GM18511 (cell line): Measurements from ENCODE around the gene SEC11A.
A peak's percentile ranks its signal among the peaks of the same experiment; 100 is the strongest.

Experiments
- ATAC-seq: cut with Tn5 transposase; IDR thresholded peaks from one replicate; pipeline ENCODE4 v1.9.1; 2021; ENCODE audit warnings: mild to moderate bottlenecking, moderate library complexity; ENCODE audit not compliant: unreplicated experiment

The SEC11A gene

DNA sequence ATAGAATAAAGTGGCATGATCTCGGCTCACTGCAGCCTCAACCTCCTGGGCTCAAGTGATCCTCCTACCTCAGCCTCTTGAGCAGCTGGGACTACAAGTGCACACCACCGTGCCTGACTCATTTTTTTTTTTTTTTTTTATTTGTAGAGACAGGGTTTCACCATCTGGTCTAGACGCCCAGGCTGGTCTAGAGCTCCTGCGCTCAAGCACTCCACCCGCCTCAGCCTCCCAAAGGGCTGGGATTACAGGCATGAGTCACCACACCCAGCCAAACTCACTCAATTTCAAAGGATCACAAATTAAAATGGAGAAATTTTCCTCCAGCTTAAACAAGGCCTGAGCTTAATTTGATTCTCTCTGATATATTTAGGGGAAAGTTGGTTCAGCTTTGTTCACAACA is 30.6 kb downstream of the SEC11A start:
- ATAC-seq: no peak

DNA sequence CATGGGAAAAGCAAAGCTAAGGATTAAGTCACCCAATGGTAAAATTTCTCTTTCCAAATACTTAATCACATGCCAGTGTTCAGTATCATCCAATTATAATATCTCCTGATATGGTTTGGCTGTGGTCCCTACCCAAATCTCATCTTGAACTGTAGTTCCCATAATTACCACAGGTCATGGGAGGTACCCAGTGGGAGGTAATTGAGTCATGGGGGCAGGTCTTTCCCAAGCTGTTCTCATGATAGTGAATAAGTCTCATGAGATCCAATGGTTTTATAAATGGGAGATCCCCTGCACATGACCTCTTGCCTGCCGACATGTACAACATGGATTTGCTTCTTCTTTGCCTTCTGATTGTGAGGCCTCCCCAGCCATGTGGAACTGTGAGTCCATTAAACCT is 31.8 kb downstream of the SEC11A start:
- ATAC-seq: no peak

DNA sequence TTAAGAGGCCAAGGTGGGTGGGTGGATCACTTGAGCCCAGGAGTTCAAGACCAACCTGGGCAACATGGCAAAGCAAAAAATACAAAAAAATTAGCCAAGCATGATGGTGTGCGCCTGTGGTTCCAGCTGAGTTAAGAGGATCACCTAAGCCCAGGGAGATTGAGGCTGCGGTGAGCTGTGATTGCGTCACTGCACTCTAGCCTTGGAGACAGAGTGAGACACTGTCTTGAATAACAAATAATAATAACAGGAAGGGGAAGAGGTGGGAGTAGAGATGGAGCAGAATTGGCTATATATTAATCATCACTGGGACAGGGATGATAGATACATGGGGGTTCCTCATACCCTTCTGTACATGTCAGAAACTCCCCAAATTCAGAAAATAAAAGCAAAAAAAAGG is 34.1 kb downstream of the SEC11A start:
- ATAC-seq: no peak

DNA sequence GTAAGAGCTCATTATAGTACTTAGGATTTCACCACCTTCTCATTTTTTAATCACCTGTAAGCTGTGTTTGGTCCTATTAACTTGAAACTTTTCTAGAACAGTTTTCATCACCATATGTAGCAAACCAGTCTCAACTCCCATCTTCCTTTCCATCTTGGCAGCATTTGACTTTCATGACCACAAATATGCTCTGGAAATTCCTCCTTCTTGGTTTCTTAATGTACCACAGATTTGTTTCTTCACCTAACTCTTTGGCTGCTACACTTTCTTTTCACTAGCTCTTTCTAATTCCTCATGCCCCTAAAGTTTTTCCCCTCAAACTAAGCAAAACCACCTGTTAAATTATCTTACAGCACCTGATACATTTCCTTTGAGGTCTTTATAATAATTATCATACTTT is 44.7 kb downstream of the SEC11A start:
- ATAC-seq: no peak

DNA sequence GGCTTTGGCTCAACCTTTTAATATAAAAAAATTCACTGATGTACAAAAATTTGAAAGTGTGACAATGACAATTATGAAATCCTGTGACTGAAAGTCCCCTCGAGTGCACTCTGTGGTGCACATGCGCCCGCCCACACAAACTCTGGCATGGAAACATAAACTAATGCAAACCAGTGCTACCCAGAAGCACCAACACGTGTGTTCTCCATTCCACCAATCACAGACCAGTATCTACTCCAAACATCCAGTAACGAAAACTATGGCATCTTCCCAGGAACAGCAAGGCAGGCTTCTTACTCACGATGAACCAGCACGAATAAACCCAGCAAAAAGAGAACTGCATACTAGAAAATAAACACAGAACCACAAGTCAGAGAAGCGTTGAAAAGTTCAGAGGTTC is 46.2 kb downstream of the SEC11A start:
- no peak for ATAC-seq

DNA sequence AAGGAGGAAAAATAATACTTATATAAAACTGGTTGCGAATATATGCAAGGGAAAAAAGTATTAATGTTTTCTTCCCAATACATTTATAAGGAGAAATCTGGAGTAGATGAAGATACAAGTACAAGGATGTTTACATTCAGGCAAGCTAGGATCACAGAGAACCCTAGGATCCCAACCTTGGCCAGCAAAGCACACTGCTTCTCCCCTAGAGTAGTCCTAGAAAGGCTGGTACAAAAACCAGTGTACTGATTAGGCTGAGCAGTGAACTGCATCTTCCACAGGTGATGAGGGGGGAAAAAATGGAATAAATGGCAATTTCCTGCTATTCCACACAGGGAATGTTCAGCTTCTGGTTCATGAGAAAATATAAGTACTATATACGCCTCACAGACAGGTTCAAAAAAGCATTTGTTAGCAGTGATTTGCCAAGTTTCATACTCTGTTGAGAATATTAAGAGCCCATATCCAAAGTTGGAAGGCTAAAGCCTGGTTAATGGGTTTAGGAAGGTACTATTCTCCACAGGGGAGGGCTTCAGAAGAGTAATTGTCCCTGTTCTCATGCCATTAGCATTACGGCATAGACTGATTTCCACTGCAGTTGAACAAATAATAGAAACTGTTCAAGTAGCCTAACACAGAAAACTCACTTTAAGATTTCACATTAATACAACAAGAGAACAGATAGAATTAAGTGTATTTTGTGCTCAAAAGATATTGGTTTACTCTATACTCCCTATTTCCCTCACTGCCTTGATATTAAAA is 47.5 kb downstream of the SEC11A start:
- no peak for ATAC-seq

DNA sequence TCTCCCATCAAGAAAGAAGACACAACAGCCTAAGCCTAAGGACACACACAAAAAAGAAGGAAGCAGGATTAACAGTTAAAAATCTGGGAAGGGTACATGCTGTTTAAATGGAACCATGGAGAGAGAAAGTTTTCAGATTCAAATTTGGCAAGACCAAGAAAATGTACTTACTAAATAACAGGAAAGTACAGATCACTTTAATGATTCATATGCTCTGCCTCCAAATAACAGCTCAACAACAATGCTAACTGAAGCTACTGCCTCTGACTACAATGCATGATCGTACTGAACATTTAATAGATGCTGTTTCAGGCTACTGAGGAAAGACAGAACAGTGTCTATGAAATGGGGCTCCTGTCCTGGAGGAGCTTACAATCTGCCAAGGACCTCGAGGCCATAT is 49.6 kb downstream of the SEC11A start:
- ATAC-seq: no peak

DNA sequence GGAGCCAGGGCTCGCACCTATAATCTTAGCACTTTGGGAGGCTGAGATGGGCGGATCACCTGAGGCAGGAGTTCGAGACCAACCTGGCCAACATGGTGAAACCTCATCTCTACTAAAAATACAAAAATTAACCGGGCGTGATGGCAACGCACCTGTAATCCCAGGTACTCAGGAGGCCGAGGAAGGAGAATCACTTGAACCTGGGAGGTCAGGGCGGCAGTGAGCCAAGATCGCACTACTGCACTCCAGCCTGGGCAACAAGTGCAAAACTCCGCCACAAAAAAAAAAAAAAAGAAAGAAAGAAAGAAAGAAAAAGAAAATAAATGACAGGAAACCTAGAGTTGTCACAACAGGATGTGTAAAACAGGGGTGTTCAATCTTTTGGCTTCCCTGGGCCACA is 54.9 kb downstream of the SEC11A start:
- no peak for ATAC-seq

DNA sequence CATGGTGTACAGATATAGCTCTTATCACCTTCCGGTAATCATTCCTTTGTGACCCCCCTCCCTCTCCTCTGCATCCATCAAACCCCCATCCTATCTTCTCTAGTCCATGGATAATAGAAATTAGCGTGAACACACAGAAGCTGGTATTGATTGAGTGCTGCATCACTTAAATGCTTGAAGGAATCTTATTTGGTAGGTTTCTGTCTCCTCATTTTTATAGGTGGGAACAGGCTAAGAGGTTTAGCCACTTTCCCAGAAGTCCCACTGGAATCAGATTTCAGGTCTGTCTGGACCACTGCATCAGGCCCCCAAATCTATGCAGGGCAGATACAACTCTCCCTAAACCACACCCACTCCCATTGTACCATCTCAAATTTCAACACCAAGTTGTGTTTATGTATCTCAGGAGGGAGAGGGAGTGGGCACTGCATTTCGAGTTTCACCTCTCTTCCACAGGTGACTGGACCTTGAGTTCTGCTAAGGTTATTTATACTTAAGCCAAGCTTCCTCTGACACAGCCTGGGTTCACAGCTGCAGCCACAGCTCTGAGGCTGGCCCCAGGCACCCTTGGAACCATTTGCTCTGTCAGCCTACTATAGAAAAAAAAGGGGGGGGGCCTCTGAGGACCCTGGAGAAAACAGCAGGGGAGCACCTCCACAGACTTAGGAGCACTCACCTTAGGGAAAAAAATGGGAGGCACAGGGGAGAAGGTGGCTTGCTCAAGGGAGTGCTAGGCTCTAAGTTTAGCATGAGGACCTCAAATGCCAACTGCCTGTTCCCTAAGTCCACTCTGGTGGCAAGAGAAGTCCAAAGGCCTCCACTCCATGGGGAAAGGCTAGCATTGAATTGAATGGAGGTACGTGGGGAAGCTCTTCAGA is 55.8 kb downstream of the SEC11A start:
- no peak for ATAC-seq

DNA sequence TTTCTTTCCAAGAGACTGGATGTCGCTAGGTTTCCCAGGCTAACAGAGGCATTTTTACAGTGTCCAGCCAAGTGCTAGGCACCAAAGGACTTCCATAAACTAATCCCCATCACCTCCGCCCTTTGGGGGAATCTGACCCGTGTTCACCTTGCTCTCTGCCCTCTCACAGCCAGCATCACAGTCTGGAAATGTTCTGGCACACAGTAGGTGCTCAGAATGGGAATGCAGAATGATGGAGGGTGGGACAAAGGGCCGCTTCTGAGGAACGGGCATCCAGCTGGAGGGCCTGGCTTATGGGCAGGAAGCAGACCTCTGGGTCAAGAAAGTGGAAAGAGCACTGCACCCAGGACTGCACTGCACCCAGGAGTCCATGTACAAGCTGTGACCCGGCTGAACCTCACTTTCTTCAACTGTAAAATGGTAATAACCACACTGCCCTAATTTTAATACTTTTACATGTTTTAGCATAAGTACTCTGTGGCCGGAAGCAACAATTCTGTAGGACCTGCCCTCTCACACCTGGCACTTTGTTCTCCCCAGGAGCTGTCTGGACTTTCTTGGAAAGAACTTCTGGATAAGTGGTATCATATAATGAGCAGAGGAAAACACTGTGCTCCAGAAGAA is 57.0 kb downstream of the SEC11A start:
- ATAC-seq: no peak

DNA sequence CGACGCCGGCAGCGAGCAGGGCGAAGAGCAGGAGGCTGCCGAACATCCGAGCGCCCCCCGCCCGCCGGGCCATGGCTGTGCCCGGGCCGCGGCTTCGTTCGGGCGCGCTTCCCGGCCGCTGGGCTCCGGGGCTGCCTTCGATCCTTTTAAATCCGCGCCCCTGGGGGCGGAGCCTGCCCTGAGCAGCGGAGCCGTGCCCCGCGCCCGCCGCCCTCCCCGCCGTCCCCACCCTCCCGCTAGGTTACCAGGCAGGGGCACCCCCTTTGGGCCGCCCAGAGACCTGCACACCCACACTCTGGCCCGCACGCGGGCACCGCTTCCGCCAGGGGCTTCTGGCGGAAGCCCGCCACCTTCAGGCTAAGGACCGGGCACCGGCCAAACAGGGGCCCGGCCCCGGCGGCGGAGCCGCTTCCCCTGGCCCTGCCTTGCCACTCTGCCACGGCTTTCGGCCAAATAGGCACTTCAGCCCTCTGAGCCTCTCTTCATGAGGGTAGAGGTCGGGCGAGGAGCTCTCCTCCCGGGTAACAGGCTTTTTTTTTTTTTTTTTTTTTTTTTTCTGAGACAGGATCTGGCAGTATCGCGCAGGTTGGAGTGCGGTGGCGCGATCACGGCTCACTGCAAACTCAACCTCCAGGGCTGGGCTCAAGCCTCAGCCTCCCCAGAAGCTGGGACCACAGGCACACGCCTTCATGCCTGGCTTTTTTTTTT is 57.7 kb downstream of the SEC11A start, which contains the start of gene NMB:
NMB (minus strand) TSS at position 120 of the 708 bp plus-strand sequence; CDS start at position 73, 47 bp downstream.
- ATAC-seq: peak; percentile 62

DNA sequence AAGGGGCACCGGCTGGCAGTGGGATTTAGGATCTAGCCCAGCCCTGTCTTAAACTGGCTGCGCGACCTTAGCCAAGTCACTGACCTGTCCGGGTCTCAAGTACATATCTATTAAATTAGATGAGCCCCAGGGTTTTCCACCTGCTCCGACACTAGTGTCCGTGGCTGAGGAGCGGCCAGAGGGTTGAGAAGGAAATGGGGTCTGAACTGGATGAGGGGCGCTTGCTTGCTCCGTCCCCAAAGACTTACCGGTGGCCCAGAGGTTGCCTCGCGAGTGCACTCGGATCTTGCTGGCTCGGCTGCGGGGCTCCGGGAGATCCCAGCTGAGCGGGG is 58.2 kb downstream of the SEC11A start:
- no peak for ATAC-seq

DNA sequence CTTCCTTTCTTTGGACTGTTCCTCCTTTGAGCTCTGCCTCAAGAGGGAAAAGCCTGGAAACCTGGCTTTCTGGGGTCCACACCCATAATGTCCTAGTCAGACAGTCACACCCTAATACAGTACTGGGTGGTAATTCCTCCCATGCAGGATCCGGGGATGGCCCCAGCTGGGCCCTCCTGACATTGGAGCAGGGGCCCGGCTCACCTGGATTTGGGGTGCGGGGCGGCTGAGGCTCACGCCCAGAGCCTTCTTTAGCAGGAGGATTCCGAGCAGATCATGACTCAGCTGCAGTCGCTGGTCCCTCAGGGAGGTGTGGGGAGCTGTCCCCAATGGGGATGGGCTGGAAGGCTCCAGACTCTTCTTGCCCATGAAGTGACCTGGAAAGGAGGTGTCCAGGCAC is 59.0 kb downstream of the SEC11A start:
- no peak for ATAC-seq

DNA sequence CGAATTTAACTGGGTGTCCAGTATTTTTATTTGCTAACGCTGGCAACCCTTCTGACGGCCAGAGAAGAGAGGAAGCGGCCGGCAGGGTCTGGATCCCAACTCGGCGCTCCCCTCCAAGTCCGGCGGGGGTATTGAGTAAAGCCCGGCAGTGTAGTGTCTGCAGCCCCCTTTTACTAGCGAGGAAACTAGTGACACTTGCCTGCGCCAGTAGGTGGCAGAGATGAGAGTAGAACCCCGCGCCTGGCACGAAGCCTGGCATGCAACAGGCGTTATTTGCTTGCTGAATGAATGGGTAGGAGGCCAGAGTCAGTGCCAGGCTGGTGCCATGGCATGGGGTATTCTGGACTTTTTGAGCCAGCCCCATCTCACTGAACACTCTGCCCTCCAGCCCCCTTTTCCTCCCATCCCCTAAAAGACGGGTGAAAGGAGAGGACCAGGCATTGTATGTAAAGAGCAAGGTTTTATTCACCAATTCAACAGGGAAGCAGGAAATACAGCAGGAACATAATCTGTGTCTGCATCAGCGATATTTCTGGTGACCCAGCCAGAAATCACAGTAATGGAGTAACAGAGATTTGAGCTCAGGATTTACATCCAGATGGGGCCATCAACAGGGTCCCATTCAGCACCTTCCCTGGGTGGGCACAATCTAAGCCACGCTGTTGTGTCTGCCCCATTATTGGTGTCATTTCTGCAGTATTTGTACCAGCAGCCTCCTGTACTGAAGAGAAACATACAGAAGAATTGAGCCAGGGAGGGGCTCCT is 61.1 kb downstream of the SEC11A start:
- peak; percentile 51 for ATAC-seq

DNA sequence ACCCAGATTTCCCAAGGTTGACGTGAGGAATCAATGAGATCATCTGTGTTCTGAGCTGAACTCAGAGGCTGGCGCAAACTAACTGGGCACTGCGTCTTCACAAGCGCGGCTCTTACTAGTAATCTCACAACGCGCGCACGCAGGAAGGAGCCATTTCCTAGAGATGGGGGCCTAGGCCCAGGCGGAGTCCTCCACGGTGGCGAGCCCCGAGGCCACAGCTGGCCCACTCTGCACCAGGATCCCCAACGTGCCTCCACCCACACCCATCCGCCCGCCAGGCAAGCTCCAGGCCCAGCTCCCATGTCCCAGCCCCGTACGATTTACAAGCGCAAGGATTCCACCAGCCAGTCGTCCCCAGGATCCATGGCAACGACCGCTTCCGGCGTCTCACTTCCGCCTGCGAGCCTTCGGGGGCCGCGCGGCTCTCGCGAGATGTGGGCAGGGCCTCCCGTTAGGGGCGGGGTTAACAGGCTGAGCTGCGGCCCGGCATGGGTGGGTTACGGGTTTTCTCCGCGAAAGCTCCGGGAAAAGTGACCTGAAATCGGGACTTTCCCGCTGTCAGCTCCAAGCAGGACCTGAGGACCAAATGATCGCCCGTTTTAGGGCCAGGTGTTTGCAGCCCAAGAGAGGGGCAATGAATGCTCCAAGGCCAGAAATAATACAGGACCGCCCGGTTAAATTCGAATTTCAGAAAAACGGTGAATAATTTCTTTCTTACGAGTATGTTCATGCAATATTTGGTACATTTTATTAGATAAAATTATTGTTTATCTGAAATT is 61.8 kb downstream of the SEC11A start, which contains the start of gene WDR73:
WDR73 (minus strand) TSS at position 374 of the 779 bp plus-strand sequence; CDS start at position 365, 9 bp downstream.
- peak; percentile 91 for ATAC-seq

DNA sequence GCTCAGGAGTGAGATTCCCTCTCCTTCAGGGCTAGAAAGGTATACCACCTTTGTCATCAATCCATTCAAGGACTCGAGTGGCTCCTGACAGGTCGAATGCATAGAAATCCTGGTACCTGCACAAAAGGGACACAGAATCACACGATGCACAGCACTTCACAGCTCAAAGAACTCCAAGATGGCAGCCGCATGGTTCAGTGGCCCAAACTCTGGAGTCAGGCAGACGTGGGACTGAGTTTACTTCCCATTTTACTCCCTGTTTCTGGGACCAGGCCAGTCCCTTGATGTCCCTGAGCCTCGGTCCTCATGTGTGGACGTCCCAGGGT is 62.4 kb downstream of the SEC11A start:
- no peak for ATAC-seq

DNA sequence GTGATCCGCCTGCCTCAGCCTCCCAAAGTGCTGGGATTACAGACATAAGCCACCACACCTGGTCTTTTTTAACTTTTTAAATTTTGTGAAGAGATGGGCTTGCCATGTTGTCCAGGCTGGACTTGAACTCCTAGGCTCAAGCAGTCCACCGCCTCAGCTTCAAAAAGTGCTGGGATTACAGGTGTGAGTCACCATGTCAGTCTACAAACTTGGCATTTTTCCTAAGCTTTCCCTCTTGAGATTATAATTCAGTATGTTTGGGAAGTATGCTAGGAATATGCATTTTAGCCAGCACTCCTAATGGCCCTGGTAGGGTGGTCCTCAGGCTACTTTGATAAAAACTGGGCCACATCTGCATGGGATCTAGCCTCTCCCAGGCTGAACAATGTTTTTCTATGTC is 66.2 kb downstream of the SEC11A start:
- ATAC-seq: no peak

DNA sequence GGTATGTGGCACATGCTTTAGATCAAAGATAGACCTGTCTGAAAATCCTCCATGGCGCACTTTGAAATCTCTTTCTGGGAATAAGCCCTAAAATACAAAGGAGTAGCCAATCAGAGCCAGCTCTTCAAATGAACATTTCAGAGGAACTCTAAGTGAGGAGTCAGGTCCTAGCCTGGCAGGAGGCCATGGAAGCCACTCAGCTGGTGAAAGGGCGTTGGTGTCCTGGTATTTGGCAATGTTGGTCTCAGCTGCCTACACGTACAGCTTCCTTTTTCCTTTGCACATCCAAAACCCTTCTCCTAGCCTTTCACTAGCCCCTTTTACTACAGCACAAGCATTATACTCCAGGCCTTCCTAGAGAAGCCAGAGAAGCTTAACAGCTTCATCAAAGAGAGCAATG is 67.4 kb downstream of the SEC11A start:
- ATAC-seq: no peak

DNA sequence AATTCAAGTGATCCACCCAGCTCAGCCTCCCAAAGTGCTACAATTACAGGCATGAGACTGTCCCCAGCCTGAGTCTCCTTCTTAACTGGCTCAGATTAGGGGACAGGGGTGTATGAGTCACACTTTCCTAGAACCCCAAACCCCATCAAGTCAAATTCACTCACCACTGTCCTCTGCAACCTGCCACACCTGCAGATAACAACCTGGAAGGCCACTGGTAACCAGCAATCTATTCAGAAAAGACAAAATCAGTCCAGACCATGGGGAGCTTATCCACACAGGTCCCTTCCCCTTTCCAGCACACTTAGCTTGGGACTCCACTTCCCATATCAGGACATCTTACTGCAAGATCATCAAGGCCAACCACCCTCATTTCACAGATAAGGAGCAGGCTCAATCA is 68.2 kb downstream of the SEC11A start:
- ATAC-seq: no peak

DNA sequence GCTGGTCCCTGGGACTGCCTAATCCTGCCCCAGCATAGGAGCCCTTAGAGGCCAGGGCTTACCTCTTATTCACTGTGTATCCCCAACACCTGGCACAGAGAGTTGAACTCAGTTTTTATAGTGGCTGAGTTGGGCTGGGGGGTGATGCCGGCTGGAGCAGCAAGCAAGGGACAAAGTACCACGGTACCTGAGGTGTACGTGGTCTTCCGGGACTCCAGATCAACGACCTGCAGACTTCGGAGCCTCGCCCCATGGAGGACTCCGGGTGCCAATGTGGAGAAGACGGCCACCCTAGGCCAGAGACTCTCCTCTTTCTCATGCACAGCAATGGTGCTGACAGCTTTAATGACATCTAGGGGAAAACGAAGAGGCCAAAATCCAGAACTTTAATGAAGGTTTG is 69.9 kb downstream of the SEC11A start:
- no peak for ATAC-seq
